HG03354 (cell line): ENCODE measurements around the gene STRBP.

ENCODE experiments used
- ATAC-seq: cut with Tn5 transposase; IDR thresholded peaks from one replicate; pipeline ENCODE4 v1.9.1; 2021; ENCODE audit warnings: mild to moderate bottlenecking; ENCODE audit not compliant: unreplicated experiment, poor library complexity, severe bottlenecking

STRBP gene

DNA sequence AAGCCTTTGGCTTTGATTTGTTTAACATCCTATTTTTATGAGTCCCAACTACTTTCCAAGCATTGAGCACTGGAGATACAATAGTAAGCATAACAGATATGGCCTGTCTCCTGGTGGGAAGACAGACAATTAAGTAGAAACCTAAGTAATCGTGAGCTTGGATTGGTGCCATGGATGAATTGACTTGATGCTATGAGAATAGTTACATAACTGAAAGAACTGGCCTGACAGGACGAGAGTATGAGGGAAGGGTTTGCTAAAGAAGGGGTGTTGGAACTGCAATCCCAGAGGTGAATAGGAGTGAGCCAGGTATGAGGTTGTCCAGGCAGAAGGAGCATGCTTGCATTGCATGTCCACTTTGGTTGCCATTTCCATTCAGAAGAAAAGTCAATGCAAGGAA, 182.5 kb downstream of the STRBP start:
- no peak for ATAC-seq

DNA sequence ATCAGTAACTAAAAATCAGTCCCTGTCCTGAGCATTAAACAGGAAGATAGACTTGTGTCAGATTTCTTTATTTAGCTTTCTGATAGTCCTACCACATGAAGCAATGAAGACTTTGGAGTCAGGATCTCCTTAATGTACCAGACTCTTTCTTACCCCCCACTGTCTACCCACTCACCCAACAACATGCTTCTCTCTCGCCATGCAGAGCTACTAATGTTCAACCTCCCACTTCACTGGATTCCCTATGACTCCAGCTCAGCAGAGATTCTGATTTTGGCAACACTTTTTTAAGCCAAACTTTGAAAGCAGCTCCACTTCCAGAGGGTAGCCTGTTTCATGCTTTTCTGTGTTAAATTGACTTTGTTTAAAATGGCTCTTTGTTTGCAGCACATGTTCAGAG, 184.1 kb downstream of the STRBP start:
- no peak for ATAC-seq

DNA sequence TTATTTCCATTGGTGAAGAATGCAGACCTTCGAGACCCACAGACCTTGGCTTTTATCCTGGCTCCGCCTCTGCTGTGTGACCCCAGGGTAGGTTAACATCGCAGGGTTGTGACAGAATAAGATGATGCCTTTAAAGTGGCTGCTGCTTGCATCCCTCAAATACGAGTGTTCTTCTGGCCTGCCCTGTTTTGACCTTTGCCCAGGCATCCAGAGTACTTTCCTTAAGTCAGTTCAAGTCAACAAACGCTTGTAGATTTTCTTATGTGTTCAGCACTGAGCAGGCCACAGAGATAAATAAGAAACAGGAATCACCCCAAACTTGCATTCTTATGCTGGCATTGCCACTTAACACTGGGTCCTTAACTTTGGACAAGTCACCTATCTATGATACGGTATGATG, 184.7 kb downstream of the STRBP start:
- ATAC-seq, result no peak

DNA sequence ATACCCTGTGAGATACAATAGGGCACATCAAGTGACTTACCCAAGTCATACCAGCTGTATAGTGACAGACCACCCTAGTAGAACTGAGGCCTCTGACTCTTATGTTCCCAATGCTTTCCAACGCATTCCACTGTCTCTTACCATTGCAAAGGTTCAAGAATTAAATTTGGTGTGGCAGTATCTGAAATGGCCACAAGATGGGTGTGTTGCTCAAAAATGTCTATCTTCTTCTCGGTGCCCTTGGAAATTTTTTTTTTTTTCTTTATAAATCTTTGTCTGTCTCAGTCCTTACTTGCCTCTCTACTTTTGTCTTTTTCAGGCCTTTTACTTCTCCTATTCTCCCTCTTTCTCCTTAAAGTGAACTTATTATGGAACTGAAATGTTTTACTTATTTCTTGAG, 186.6 kb downstream of the STRBP start:
- ATAC-seq, result no peak

DNA sequence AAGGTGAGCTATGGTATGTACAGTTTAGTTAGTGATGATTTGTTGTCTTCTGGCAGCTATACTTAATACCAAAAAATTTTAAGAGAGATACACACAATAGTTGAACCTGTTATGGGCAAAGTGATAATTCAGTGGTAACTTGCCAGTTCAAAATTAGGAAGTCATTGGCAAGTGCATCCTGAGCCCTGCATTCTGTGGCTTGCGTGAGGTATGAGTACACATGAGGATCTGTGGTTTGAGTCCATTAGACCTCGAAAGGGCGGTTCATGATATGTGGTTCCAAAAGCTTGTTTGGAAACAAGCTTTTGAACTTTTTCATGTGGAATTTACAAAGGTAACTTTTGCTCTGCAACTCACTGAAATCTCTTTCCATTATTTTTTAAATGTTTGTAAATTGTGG, 187.9 kb downstream of the STRBP start:
- ATAC-seq, result no peak

DNA sequence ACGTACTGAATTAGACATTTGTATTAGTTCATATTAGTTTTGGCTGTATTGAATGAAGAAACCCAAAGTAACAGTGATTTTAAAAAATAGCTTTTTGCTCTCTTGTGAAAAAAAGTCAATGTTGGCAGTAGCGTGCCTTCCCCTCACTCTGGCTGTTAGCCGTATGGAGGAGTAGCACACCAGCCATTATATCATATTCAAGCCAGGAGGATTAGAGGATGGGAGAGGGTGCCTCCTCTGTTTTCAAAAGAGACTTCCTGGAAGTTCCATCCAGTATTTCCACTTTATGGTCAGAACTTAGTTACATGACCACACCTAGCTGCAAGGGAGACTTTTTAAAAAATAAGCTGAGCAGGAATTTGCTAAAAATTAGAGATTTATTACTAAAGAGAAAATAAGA, 193.8 kb downstream of the STRBP start:
- ATAC-seq, result no peak

DNA sequence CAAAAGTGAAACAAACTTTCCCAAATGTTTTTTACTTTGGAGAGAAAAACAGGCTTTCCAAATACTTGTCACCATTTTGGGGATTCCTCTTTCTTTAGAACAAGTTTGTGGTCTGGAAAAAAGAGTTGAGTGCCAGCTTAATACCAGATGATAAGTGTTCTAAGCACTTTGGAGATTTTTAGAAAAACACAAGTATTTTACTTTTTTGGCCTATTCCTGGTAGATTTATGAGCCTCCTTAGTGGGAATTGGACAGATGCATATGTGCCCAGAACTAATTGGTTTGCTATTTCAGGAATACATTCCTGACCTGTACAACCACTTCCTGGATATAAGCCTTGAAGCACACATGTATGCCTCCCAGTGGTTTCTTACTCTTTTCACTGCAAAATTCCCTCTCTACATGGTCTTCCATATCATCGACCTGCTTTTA, 194.4 kb downstream of the STRBP start:
- ATAC-seq, result no peak

DNA sequence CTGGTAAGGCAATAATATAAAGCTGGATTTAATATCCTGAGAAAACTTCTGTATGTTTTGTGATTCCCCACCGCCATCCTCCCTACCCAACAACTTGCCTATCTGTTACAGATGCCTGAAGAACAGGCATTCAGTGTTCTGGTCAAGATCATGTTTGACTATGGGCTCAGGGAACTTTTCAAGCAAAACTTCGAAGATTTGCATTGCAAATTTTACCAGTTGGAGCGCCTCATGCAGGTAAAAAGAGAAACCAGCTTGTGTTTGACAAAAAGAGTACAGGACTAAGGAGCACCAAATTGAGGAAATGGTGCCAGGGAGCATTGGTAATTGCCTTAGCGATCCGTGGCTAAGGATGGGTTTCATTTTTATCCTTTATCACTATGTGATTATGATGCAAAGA, 194.9 kb downstream of the STRBP start:
- ATAC-seq, result no peak

DNA sequence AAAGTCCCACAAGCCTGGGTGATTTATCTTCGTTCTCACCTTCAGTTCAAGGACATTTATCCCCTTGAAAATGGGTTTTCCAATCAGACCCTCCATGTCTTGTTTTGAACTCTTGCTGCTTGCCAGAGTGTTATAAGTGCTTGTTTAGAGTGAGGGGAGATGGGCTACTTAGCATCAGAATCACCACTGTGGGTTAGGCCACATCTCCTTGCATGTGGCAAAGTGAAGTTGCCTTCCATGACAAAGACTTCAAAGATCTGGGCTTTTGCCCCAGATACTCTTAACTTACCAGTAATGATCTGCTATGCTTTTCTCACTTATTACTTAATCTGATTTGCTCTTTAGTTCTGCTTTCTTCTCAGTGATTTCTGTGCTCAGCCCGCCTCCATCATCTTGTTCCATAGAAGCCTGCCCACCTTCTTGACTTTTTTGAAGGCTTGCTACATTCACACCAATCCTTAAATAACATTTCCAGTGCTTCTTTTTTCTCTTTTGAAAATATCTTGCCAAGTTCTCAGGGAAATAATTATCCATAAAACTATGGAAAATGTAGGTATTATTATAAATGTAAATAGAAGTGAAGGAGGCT, 195.9 kb downstream of the STRBP start:
- ATAC-seq, result no peak
